ENCODE measurements around the gene NINJ2. TPM values are rescaled to one million over a fixed set of nuclear protein-coding genes. Genes with fewer than 3 reads are reported as not detected.

The NINJ2 gene
- total RNA-seq, 2 experiments from 2014 or later = 1.1 to 3.4 TPM

DNA sequence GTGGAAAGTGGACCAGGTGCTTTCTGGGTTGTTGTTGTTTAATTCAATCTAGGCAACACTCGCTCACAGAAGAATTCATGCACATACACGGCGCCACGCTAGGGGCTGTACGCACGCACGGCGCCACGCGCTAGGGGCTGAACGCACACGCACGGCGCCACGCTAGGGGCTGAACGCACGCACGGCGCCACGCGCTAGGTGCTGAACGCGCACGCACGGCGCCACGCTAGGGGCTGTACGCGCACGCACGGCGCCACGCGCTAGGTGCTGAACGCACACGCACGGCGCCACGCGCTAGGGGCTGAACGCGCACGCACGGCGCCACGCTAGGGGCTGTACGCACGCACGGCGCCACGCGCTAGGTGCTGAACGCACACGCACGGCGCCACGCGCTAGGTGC, 54.3 kb downstream of the NINJ2 start:
- H3K4me1 ChIP-seq (ENCODE audit: insufficient read depth, low read length) = peaks cover 23% of the 10 kb centered on the region

DNA sequence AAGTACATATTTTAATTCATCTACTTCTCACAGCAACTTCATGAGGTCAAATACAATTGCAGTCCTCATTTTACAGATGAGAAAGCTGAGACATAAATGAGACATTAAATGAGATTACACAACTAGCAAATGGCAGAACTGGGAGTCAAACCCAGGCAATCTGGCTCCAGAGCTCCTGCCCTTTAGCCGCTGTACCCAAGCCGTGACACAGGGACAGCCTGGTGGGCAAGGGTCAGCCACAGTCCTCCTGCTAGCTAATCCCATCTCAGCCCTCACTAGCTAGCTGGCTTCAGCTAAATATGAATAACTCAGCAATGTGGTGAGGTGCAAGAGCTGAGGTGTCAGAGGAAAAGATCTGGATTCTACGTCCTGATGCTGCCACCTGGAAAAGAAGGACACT, 54.8 kb downstream of the NINJ2 start:
- H3K4me1 Mint-ChIP-seq (ENCODE audit: low read depth) = peaks cover 31% of the 10 kb centered on the region
- no peak overlapping the region for H3K27ac Mint-ChIP-seq
- ChIA-PET CTCF (no interaction called here), POLR2A (interaction anchor here (1.3 to 1.4 kb wide), 2 partner anchors 22 to 32 kb away, joined by 3 to 4 read pairs; no protein-coding TSS in a partner anchor)
- ATAC-seq (ENCODE audit: poor library complexity) (no peak), DNase-seq (no peak)
- no peaks in the 10 kb centered on the region for H3K9me3 Mint-ChIP-seq
- H3K4me3 Mint-ChIP-seq = no peak overlapping the region
- H3K4me1 ChIP-seq (ENCODE audit: insufficient read depth, low read length) = peaks cover 22% of the 10 kb centered on the region
- no peak overlapping the region for H3K4me3 ChIP-seq (ENCODE audit: low read length)
- no peaks in the 10 kb centered on the region for H3K36me3 ChIP-seq (ENCODE audit: insufficient read depth, low read length)
- intact Hi-C loops (cut with DNase I, micrococcal nuclease) = loop anchor here in 1 of 2 experiments (2.0 kb wide), 1 partner anchor 54 kb away; the partner anchor contains the start of gene NINJ2
- no peaks in the 10 kb centered on the region for H3K36me3 Mint-ChIP-seq (ENCODE audit: low read depth)
- no peaks in the 10 kb centered on the region for H3K27me3 ChIP-seq (ENCODE audit: control insufficient read depth in 1 of 2, insufficient read depth in 2 of 2, low read length in 2 of 2)
- H3K27me3 Mint-ChIP-seq = no peaks in the 10 kb centered on the region
- TF ChIP-seq, protein P1, sequence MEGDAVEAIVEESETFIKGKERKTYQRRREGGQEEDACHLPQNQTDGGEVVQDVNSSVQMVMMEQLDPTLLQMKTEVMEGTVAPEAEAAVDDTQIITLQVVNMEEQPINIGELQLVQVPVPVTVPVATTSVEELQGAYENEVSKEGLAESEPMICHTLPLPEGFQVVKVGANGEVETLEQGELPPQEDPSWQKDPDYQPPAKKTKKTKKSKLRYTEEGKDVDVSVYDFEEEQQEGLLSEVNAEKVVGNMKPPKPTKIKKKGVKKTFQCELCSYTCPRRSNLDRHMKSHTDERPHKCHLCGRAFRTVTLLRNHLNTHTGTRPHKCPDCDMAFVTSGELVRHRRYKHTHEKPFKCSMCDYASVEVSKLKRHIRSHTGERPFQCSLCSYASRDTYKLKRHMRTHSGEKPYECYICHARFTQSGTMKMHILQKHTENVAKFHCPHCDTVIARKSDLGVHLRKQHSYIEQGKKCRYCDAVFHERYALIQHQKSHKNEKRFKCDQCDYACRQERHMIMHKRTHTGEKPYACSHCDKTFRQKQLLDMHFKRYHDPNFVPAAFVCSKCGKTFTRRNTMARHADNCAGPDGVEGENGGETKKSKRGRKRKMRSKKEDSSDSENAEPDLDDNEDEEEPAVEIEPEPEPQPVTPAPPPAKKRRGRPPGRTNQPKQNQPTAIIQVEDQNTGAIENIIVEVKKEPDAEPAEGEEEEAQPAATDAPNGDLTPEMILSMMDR (IDR thresholded peaks at IDR 0.05) = no peak
- no peak overlapping the region for H3K27ac ChIP-seq (ENCODE audit: low read depth in 1 of 2, low read length in 2 of 2)
- H3K9me3 ChIP-seq (ENCODE audit: control insufficient read depth in 1 of 2, insufficient read depth in 1 of 2, low read length in 2 of 2) = no peaks in the 10 kb centered on the region

More for the DNA sequence above, 54.3 kb downstream of the NINJ2 start:
- ATAC-seq (ENCODE audit: poor library complexity) (no peak), DNase-seq (no peak)
- ChIA-PET CTCF (no interaction called here), POLR2A (no interaction called here)
- TF ChIP-seq, protein P1 (IDR thresholded peaks at IDR 0.05) = no peak
- no peaks in the 10 kb centered on the region for H3K27me3 ChIP-seq (ENCODE audit: control insufficient read depth in 1 of 2, insufficient read depth in 2 of 2, low read length in 2 of 2)
- Mint-ChIP-seq H3K4me3 (no peak overlapping the region), H3K4me1 (ENCODE audit: low read depth) (peaks cover 31% of the 10 kb centered on the region), H3K36me3 (ENCODE audit: low read depth) (no peaks in the 10 kb centered on the region), H3K27ac (no peak overlapping the region), H3K27me3 (no peaks in the 10 kb centered on the region), H3K9me3 (no peaks in the 10 kb centered on the region)
- no peaks in the 10 kb centered on the region for H3K36me3 ChIP-seq (ENCODE audit: insufficient read depth, low read length)
- no peaks in the 10 kb centered on the region for H3K9me3 ChIP-seq (ENCODE audit: control insufficient read depth in 1 of 2, insufficient read depth in 1 of 2, low read length in 2 of 2)
- no peak overlapping the region for H3K27ac ChIP-seq (ENCODE audit: low read depth in 1 of 2, low read length in 2 of 2)
- H3K4me3 ChIP-seq (ENCODE audit: low read length) = no peak overlapping the region
- intact Hi-C loops (cut with DNase I, micrococcal nuclease) = loop anchor here in 1 of 2 experiments (2.0 kb wide), 1 partner anchor 54 kb away; the partner anchor contains the start of gene NINJ2

DNA sequence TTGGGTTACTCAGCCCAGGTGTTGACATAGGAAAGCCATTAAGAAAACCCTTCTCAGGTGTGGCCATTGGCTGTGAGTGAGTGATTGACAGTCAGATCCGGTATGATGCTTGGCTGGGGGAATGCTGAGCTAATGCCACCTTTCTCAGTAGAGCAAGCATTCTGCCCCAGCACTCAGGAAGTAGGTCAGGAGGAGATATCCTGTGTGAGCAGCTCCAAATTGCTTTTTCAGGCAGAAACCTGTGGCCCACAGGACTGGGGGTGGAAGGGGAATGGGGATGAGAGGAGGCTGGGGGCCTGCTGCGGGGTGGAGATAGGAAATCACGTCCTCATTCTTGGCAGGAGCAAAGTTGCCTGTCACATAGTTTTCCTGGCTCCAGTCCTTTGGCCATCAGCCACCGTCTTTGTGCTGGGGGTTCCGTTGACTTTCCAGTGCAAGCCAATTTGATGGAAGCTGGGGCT, 55.7 kb downstream of the NINJ2 start:
- Mint-ChIP-seq H3K4me1 (ENCODE audit: low read depth) (peaks cover 31% of the 10 kb centered on the region), H3K9me3 (no peaks in the 10 kb centered on the region), H3K27me3 (no peaks in the 10 kb centered on the region), H3K4me3 (no peak overlapping the region), H3K36me3 (ENCODE audit: low read depth) (no peaks in the 10 kb centered on the region), H3K27ac (no peak overlapping the region)
- intact Hi-C loops (cut with DNase I, micrococcal nuclease) = loop anchor here in 1 of 2 experiments (2.0 kb wide), 1 partner anchor 55 kb away; the partner anchor contains the start of gene NINJ2
- Histone ChIP-seq H3K4me3 (ENCODE audit: low read length) (no peak overlapping the region), H3K36me3 (ENCODE audit: insufficient read depth, low read length) (no peaks in the 10 kb centered on the region), H3K27ac (ENCODE audit: low read depth in 1 of 2, low read length in 2 of 2) (no peak overlapping the region), H3K27me3 (ENCODE audit: control insufficient read depth in 1 of 2, insufficient read depth in 2 of 2, low read length in 2 of 2) (no peaks in the 10 kb centered on the region), H3K9me3 (ENCODE audit: control insufficient read depth in 1 of 2, insufficient read depth in 1 of 2, low read length in 2 of 2) (no peaks in the 10 kb centered on the region), H3K4me1 (ENCODE audit: insufficient read depth, low read length) (peaks cover 22% of the 10 kb centered on the region)
- TF ChIP-seq, protein P1 (IDR thresholded peaks at IDR 0.05) = no peak
- ATAC-seq (ENCODE audit: poor library complexity) = peak; percentile 39
- CTCF ChIA-PET = no interaction called here
- DNase-seq = peak in 1 of 14 experiments; percentile 38
- POLR2A ChIA-PET = interaction anchor here (0.5 to 1.4 kb wide), 5 partner anchors 23 to 219 kb away, joined by 3 to 4 read pairs (median 3); no protein-coding TSS in a partner anchor

Data from CD4-positive, alpha-beta T cell (primary cell).